NCI-H526 treated with DMSO at 0.1 percent for 48 hours (cell line): ENCODE measurements around the gene CH25H.
"Not testable (repeated sequence)": the region's sequence is repeated elsewhere in the genome, so short reads cannot be mapped to it uniquely, and the experiment has no call there.

Experiments used
- DNase-seq: peaks from one replicate; lab custom pipeline; 2025; lab: John Stamatoyannopoulos, UW

CH25H gene

GRCh38 chr10:89197473-89197872, 9.6 kb downstream of the CH25H start:
- DNase-seq = peak; percentile 72

DNA sequence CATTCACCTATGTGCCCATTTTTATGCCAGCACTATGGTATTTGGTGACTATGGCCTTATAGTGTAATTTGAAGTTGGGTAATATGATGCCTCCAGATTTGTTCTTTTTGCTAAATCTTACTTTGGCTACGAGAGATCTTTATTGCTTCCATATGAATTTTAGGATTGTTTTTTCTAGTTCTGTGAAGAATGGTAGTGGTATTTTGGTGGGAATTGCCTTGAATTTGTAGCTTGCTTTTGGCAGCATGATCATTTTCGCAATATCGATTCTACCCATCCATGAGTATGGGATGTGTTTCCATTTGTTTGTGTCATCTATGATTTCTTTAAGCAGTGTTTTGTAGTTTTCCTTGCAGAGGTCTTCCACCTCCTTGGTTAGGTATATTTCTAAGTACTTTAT, 15.8 kb downstream of the CH25H start:
- DNase-seq = not testable (repeated sequence)

DNA sequence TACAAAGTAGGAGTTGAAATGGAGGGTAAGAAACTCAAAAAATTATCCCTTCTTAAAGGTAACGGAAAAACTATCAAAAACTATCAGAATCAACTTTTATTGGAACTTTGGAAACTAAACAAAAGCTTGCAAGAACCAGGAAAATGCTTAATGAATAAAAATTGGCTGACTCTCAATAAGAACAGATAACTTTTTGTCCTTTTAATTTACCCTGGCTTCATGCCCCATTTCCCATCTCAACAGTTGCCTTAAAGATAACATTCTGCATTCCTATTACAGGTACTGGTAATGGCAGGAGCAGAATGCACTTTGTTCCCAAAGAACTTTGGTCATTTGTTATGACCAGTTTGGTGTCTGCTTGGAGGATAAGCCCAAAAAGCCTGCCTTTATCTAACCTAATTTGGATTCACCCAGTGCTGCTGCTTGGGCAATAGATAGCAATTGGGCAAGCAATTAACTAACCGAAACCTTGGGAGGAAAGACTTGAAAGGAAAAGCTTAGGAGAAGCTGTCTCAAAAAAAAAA, 17.8 kb downstream of the CH25H start:
- DNase-seq = no peak

GRCh38 chr10:89185658-89186057, 21.5 kb downstream of the CH25H start:
- DNase-seq = no peak

- no peak for DNase-seq
Observed at GRCh38 chr10:89184638-89185037, 22.5 kb downstream of the CH25H start.

- no peak for DNase-seq
Observed at GRCh38 chr10:89183571-89183970, 23.5 kb downstream of the CH25H start.

DNA sequence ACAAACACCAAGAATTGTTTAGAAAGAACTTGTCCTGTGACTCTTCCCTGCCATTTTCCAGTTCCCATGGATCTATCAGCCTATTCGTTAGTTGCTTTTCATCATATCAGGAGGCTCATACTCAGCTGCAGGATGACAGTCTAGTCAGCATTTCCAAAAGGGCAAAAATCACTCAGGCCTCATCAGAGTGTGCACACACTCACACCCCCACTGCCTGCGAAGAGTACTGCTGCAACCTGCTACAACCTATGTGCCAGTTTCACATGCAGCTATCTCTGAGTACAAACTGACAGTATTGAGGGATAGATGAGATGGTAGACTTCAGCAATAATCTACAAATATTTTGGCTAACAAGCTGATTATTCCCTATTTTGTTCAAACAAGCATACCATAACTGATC, 24.2 kb downstream of the CH25H start:
- DNase-seq = no peak

GRCh38 chr10:89175816-89176215, 31.3 kb downstream of the CH25H start:
- DNase-seq = no peak

DNA sequence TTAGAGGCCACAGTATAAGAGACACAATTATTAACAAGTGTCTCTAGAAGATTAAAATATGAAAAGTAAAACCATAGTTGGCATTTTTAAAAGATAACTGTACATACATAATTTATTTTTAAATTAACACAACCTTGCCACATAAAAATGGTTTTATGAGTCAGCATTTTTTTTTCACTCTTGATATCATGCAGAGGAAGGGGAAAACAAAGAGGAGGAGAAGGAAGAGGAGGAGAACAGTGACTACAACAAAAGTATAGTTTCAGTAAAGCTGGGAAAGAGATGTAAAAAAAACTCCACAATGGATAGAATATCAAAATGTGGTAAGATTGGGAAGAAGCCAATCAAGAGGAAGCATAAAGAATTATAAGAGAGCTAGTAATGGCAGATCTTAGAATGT, 34.0 kb downstream of the CH25H start:
- DNase-seq = no peak

DNA sequence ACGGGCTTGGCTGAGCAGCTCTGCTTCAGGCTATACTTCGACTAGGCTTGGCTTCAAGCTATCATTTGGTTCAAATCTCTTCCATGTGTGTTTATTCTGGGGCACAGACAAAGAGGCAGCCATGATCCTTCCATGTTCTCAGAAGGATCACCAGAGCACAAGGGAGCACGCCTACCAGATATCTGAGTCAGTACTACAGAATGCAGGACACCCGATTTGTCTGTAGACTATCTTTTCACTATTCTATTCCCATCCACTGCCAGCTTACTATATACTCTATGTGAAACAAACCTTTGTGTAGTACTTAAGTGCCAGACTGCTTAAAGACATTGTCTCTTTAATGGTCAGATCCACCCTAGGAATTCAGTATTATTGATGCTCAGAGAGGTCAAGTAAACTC, 35.1 kb downstream of the CH25H start:
- no peak for DNase-seq

DNA sequence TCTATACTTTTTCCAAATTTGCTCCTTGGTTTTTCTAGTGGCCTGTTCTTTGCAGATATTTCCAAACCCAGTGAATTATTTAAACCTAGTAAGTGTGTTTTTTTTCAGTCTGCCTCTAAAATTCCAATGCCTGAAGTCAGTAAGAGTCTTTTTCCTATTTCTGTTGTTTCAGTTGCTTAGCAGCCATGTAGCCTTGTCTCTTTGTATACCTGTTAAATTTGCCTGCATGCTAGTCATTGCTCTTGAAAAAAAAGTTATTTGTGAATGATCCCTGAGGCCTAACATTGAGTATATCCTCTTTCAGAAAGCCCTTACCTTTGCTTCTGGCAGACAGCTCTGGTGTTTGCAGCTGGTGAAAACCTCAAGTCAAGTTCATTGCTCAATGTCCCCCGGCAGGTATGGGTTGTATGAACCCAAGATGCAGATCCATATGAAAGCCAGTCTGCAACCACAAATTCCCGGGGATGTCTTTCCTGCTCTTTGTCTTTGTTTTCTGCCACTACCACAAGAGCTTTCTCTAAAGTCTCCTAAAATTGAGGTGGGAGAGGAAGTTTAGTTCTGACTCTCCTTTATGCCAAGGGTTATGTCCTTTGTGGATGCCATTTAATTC, 35.7 kb downstream of the CH25H start:
- DNase-seq = no peak

DNA sequence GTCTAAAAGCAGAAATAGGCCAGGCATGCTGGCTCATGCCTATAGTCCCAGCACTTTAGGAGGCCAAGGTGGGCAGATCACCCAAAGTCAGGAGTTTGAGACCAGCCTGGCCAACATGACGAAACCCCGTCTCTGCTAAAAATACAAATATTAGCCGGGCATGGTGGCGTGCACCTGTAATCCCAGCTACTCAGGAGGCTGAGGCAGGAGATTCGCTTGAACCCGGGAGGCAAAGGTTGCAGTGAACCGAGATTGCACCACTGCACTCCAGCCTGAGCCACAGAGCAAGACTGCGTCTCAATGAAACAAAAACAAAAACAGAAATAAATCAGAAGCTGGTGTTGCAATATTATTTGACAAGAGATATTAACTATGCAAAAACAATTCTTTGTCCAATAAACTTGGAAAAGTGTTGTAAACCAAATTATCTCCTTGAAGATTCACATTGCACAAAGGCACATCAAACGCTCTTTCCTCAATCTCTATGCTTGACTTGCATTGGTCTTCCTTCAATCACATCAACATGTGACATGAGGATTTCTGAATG, 38.7 kb downstream of the CH25H start:
- DNase-seq = not testable (repeated sequence)

GRCh38 chr10:89167915-89168314, 39.2 kb downstream of the CH25H start:
- no peak for DNase-seq

DNA sequence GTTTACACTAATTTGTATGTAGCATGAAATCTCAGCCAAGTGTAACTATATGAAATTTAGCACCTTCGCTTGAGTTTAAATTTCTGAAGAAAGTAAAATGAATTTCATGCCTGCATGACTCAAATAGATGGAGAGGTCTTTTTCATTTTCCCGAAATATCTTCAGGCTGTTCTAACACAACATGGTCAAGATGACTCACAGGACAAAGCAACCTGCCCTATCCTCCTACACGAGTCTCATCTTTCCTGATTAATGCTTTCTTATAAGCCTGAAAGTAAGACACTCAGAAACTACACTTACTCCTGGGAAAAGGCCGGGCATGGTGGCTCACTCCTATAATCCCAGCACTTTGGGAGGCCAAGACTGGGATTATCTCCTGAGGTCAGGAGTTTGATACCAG, 41.2 kb downstream of the CH25H start:
- no peak for DNase-seq

GRCh38 chr10:89164920-89165319, 42.2 kb downstream of the CH25H start:
- no peak for DNase-seq

DNA sequence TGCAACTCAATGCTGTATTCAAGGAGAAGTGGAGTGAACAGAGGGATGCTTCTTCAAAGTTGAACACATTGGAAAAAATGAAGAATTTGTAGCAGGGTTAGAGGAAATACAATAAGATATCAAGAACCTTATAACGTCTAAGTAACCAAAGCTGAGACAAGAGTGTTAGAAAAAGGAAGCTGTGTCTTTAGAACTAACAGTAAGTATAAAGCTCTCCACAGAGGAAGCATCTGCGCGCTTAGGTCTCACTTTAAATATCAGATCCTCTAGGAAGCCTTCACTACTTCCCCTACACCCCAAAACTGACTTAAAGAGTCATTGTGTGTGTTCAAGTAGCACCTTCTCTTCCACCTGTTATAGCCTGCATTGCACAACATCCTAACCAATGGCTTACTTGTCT, 43.0 kb downstream of the CH25H start:
- DNase-seq = no peak

DNA sequence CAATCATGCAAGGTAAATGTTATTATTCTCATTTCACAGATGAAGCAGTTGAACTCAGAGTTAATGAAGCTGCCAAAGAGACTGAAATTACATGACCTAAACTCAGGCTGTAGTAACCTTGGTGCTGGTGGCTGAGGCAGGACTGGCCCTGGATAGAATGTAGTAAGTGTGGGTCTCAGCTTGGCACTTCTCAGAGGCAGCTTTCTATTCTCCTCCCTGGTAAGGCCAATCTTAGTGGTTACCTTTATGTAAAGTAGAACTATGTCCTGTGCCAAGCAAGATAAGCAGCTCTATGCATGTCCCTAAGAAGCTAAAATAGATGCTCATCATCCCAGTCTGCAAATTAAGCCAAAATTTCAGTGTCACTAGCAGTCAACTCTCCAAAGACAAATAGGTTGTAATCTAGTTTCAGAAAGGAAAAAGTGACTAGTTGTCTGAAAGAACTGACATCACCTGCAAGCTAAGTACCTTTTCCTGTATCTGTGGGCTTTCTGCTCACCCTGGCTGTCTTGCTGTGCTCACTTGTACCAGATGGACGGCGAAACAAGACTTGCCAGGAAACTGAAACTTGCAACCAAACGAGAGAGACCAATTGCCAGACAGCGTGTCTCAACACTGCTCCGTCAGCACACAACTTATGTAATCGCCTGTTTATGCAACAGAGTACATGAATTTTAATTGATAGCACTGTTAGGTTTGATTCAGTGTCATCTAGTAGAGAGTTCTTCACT, 43.7 kb downstream of the CH25H start:
- DNase-seq = no peak

- DNase-seq = no peak
Observed at GRCh38 chr10:89162596-89162995, 44.5 kb downstream of the CH25H start.

DNA sequence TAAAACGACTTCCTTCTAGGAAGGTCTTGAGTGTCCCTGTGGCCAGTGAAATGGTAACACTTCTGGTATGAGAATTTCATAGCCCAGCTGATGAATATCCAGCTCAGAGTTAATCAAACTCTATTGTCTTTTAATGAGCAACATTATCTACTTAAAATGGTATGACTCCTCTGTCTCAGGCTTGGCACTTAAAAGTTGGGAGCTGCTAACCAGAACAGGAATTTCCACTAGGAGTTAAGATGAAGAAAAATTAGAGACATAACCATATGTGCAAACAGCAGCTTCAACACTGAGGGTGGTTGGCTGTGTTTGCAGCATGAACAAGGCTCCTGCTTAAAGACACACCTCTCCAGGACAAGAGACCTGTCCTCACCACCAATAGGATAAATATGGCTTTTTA, 46.8 kb downstream of the CH25H start:
- no peak for DNase-seq

DNA sequence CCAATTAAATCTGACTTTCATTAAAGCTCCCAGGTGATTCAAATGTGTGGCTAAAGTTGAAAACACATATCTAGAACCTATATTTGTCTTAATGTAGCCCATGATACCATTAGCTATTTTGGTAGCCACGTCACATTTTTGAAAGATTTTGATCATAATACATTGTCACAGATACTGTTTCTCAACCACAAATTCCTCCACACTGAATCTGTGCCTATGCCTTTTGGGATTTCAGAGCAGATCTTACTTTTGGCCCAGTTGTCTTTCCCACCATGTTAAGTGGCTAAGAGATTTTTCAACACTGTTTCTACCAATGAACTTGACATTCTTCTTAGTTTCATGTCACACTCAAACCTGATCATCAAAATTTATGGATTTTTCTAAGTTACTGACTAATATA, 47.4 kb downstream of the CH25H start:
- no peak for DNase-seq

GRCh38 chr10:89159316-89159715, 47.8 kb downstream of the CH25H start:
- DNase-seq = no peak

DNA sequence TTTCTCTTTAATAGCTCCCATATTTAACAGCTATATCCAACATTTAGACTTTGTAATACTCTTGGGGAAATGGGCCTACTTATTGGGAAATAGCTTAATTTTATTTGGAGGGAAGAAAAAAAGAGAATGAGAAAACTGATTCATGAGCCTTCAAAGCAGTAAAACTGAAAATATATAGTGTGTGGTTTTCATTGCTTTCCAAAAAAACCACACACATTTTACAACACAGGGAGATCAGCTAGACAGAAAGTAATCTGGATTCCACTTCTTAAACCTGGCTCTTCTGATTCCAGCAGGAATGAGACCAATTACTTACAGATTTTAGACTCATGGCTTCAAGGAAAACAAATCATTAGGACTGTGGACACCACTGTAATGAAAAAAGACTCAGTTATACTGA, 48.7 kb downstream of the CH25H start:
- no peak for DNase-seq

GRCh38 chr10:89156161-89156835, 50.8 kb downstream of the CH25H start:
- DNase-seq = no peak
